Nephron progenitor cell (in vitro differentiated cells): ENCODE results near the gene SHH.

ENCODE experiments used
- DNase-seq: peaks from one replicate; pipeline ENCODE4 v3.0.0; 2021
- H3K27ac Mint-ChIP-seq: 2 replicates; pipeline ENCODE4 v1.8.0; 2021; ENCODE audit warnings: mild to moderate bottlenecking, moderate library complexity, mixed read lengths
- H3K27me3 Mint-ChIP-seq: 2 replicates; pipeline ENCODE4 v1.8.0; 2021; ENCODE audit warnings: mild to moderate bottlenecking, low read depth, mixed read lengths; ENCODE audit not compliant: poor library complexity
- H3K36me3 Mint-ChIP-seq: 2 replicates; pipeline ENCODE4 v1.8.0; 2021; ENCODE audit warnings: low read depth, mixed read lengths
- H3K4me1 Mint-ChIP-seq: 2 replicates; pipeline ENCODE4 v1.8.0; 2021; ENCODE audit warnings: mixed read lengths
- H3K4me3 Mint-ChIP-seq: 2 replicates; pipeline ENCODE4 v1.8.0; 2021; ENCODE audit warnings: mild to moderate bottlenecking, moderate library complexity, mixed read lengths
- H3K9me3 Mint-ChIP-seq: 2 replicates; pipeline ENCODE4 v1.8.0; 2021; ENCODE audit warnings: mild to moderate bottlenecking, moderate library complexity, mixed read lengths
- TF ChIP-seq, protein P1 (sequence below): fragments of 200-600 bp; sonication (generic); IDR thresholded peaks from 2 replicates; pipeline ENCODE4 v1.5.0; 2021; ENCODE audit warnings: antibody characterized with exemption

Gene SHH

DNA sequence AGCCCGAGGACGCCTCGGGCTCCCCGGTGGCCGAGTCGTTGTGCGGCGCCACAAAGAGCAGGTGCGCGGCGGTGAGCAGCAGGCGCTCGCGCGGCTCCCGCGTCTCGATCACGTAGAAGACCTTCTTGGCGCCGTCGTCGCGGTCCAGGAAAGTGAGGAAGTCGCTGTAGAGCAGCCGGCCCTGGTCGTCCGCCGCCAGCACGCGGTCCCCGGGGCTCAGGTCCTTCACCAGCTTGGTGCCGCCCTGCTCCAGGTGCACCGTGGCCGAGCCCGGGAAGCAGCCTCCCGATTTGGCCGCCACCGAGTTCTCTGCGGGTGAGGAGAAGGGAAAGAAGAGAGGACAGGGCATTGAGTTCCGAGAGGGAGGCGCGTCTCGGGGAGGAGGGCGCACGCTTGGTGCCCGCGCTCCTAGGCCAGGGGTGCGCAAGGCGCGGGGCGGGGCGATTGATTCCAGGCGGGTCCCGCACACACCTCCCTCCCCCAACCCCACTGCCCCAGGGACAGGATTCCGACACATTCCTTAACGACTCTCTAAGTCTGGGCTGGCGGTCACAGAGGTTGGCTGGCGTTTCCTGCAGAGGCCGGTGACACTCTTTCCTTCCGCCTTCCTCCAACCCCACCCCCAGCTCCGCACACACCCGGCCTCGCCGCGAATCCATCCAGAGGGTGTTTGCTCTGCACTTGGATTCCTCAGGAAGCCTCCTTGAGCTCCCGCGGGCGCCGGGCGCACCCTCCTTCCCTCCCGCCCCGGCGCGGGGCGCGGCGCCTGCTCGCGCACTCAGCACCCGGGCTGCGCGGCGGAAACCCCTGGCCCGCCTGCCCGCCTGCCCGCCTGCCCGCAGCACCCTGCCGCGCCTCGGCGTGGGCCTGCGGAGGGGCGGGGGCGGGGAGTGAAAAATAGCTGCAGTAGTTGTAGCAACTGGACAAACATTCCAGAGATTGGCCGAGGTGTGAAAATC lies 8.6 kb downstream of the SHH start:
- Mint-ChIP-seq H3K4me1 (peaks cover 22% of the 10 kb centered on the region), H3K9me3 (peaks cover 4% of the 10 kb centered on the region), H3K4me3 (peak overlapping the region; percentile 78), H3K27me3 (peaks cover 96% of the 10 kb centered on the region), H3K27ac (no peak overlapping the region), H3K36me3 (no peaks in the 10 kb centered on the region)
- TF ChIP-seq, protein P1, sequence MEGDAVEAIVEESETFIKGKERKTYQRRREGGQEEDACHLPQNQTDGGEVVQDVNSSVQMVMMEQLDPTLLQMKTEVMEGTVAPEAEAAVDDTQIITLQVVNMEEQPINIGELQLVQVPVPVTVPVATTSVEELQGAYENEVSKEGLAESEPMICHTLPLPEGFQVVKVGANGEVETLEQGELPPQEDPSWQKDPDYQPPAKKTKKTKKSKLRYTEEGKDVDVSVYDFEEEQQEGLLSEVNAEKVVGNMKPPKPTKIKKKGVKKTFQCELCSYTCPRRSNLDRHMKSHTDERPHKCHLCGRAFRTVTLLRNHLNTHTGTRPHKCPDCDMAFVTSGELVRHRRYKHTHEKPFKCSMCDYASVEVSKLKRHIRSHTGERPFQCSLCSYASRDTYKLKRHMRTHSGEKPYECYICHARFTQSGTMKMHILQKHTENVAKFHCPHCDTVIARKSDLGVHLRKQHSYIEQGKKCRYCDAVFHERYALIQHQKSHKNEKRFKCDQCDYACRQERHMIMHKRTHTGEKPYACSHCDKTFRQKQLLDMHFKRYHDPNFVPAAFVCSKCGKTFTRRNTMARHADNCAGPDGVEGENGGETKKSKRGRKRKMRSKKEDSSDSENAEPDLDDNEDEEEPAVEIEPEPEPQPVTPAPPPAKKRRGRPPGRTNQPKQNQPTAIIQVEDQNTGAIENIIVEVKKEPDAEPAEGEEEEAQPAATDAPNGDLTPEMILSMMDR = no peak
- DNase-seq = peak; percentile 53

DNA sequence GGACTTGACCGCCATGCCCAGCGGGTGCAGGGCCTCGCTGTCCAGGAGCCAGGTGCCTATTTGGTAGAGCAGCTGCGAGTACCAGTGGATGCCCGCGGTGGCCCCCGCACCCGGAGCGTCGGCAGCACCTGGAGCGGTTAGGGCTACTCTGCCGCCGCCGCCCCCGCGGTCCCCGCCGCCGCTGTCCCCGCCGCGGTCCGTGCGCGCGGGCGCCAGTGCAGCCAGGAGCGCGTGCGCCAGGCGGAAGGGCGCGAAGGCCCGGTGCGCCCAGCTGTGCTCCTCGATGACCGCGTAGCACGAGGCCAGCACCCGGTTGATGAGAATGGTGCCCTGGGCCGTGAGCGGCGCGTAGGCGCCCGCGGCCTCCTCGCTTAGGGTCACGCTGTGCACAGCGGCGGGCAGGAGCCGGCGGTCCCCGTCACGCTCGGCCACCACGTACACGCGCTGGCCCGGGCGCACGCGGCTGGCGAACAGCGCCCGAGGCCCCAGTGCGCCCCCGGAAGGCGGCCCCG lies 9.3 kb downstream of the SHH start:
- peaks cover 97% of the 10 kb centered on the region for H3K27me3 Mint-ChIP-seq
- H3K4me3 Mint-ChIP-seq = no peak overlapping the region
- H3K27ac Mint-ChIP-seq = no peak overlapping the region
- no peak for DNase-seq
- H3K4me1 Mint-ChIP-seq = peaks cover 19% of the 10 kb centered on the region
- H3K36me3 Mint-ChIP-seq = no peaks in the 10 kb centered on the region
- TF ChIP-seq, protein P1 = no peak
- peaks cover 4% of the 10 kb centered on the region for H3K9me3 Mint-ChIP-seq

DNA sequence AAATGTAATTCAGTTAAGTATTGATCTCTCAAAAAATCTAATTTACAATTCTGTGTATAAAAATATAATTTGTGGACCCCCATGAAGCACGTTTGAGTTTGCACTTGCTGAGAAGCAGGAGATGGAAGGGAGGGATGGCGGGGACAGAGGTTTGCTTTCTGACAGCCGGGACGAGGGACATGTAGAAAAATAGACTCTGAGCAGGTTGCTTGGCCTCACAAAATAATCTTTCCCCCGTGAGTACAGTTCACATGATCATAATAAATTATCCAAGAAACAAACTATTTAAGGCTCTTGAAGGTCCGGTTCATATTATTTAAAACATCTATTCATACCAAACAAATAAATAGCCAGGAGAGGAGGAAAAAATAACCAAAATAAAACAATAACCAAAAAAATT lies 10.0 kb downstream of the SHH start:
- H3K4me1 Mint-ChIP-seq = peaks cover 12% of the 10 kb centered on the region
- DNase-seq = no peak
- H3K9me3 Mint-ChIP-seq = peaks cover 4% of the 10 kb centered on the region
- no peak overlapping the region for H3K27ac Mint-ChIP-seq
- TF ChIP-seq, protein P1 = no peak
- peaks cover 92% of the 10 kb centered on the region for H3K27me3 Mint-ChIP-seq
- peak overlapping the region; percentile 65 for H3K4me3 Mint-ChIP-seq
- H3K36me3 Mint-ChIP-seq = no peaks in the 10 kb centered on the region

DNA sequence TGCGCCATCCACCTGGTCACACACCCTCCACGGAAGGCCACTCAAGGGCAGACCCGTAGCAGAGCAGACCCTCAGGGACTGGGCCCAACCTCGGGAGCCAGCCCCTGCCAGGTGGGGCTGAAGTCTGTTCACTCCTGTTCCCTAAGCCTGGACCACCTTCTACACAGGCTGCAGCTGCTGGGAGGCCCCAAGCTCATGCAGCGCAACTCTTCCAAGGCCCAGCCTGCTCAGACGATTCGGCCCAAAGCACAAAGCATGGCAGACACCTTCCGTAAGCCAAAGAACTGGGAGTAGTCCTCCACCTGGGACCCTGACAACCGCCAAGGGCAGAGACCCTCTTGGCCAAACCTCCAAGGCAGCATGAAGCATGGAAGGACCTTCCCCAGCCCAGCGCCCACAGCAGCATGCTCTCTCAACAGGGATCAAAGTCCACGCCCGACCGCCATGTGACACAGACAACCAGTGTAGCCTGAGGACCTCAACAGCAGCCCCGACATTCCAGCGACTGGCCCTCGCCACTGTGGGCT lies 11.5 kb downstream of the SHH start:
- DNase-seq = no peak
- peaks cover 4% of the 10 kb centered on the region for H3K9me3 Mint-ChIP-seq
- no peaks in the 10 kb centered on the region for H3K36me3 Mint-ChIP-seq
- H3K27ac Mint-ChIP-seq = no peak overlapping the region
- TF ChIP-seq, protein P1 = no peak
- no peak overlapping the region for H3K4me3 Mint-ChIP-seq
- peaks cover 4% of the 10 kb centered on the region for H3K4me1 Mint-ChIP-seq
- peaks cover 89% of the 10 kb centered on the region for H3K27me3 Mint-ChIP-seq

DNA sequence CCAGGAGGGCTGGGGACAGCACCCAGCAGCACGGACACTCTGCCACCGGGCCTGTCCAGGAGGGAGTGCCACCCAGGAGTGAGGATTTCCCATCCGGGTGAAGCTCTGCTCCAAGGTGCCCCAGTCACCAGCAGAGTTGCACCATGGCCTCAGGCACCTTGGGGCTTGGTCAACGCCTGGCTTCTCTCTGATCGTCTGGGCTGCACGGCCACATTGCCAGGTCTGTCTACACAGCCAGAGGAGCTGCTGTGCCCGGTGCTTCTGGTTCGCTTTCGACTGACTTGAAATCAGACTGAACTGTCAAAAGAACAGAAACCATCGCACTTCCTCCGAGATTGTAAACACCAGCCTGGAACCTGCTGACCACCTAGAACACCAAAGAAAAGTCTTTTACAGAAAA lies 12.0 kb downstream of the SHH start:
- Mint-ChIP-seq H3K27ac (no peak overlapping the region), H3K27me3 (peaks cover 89% of the 10 kb centered on the region)

More for the DNA sequence above, 12.0 kb downstream of the SHH start:
- H3K4me3 Mint-ChIP-seq = no peak overlapping the region
- H3K36me3 Mint-ChIP-seq = no peaks in the 10 kb centered on the region
- TF ChIP-seq, protein P1 = no peak
- H3K4me1 Mint-ChIP-seq = peaks cover 4% of the 10 kb centered on the region
- no peak for DNase-seq
- peaks cover 4% of the 10 kb centered on the region for H3K9me3 Mint-ChIP-seq
